Ecto neural progenitor cell (in vitro differentiated cells): Measurements from ENCODE around the gene SLCO2A1.

Source experiments
- DNase-seq: peaks from one replicate; pipeline ENCODE4 v3.0.0-alpha.2; 2018; ENCODE audit warnings: low spot score

The SLCO2A1 gene

GRCh38 chr3:134029734-134030378 is at the start of gene SLCO2A1:
SLCO2A1 (minus strand) TSS chr3:134029925; CDS start chr3:134029802, 123 bp downstream.
- peak; percentile 75 for DNase-seq

DNA sequence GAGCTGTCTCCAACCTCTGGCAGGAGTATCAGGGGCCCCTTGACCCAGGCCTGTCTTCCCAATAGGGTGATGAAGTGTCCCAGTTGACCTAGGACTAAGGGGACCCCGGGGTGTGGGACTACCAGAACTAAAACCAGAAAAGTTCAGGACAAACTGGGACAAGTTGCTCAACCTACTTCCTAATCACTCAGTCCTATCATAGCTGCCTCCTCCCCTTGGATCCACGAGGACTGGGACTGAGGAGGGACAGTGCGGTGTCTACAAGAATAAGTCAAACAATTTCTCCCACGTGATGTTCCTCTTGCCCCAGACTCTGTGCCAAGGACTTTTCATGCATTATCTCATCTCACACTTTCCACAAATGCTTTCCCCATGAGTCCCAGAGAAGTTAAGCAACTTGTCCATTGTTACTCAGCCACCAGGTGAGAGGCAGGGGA is 49.4 kb upstream of the SLCO2A1 start:
- DNase-seq, result no peak

- no peak for DNase-seq
Observed at GRCh38 chr3:134078169-134078831, 48.6 kb upstream of the SLCO2A1 start.

DNA sequence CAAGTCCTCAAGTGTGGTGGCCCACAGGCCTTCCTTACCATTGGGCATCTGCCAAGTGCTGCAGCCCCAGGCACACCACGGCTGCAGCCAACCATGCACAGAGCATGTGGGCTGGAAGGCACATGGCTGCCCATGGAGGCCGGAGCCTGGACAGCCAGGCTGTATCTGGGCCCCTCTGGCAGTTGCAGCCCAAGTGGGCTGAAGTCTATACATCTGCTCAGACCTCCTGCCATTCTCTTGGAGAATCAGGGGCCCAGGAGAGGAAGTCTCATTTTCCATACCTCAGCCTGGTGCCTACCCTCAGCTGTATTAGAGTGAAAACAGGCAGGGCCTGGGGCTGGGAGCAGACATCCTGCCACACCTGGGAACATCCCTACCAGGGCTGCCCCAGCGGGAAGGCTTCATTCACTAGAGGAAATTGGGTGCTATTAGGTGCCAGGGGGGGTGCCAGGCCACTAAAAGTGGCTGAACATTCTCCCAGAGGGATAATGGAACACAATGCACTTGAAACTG is 48.0 kb upstream of the SLCO2A1 start:
- no peak for DNase-seq

GRCh38 chr3:134076851-134077250 is 47.1 kb upstream of the SLCO2A1 start:
- DNase-seq, result peak; percentile 31

DNA sequence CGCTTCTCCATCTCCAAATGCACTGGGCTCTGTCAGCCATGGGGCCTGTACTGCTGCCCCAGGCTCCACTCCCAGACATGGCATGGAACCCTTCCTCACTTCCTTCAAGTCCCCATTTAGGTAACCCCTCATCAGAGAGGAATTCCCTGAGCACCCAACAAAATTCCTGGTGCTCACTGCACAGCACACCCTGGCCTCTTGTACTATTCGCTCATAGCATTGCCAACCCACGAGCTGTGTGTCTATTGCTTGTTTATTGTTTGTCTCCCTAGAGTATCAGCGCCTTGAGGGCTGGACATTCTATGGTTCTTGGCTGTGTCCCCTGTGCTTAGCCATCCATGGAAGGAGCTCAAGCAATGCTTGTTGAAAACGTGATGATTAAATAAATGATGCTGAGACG is 46.1 kb upstream of the SLCO2A1 start:
- DNase-seq, result no peak

GRCh38 chr3:134075568-134075825 is 45.8 kb upstream of the SLCO2A1 start:
- no peak for DNase-seq

DNA sequence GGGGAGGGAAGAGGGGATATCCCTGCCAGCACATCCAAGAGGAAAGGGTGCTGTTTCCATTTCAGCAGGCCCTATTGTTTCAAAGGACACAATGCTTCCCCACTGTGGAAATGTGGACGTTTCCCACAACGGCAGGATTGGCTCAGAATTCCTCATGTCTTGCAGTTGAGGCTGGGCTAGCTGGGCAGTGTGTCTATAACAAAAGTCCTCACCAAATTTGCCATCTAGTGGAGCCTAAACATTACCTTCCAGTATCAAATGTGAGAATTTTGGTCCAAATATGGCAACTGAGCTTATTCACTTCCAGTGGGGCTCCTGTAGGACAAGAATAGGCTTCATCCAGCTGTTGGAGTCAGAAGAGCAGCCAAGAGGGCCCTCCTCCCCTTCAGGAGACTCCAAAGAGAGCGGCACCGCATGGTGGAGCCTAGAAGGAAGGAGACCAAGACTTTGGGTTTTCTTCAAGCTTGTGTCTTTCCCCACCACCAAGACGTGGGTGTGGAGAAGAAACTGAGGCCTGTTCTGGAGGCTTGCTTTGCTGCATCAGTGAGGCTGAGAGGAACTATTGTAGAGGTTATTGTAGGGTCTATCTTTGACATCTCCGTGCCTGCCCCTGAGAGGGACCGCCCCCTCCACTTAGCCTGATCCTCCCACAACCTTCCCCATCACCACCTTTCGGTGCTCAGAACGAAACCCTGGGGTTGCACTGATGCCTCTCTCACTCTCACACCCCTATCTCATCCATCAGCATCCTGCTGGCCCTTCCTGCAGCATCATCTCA is 45.3 kb upstream of the SLCO2A1 start:
- DNase-seq, result no peak

- peak; percentile 36 for DNase-seq
Observed at GRCh38 chr3:134074001-134074789, 44.5 kb upstream of the SLCO2A1 start.

DNA sequence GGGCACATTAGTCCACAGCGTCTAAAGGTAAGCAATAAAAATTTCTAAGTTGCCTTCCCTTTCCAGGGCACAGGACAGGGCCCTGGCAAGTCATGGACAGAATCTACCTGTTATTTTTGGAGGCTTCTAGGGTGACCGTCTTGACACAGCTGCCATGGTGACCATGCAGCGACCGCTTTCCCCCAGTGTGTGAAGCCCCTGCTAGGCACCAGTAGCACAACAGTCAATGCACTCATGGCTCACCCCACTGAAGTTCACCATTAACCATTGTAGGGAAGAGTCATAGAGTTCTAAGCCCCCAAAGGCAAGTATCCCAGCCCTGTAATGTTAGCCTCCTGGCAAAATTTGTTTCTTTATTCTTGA is 43.8 kb upstream of the SLCO2A1 start:
- no peak for DNase-seq

GRCh38 chr3:134072881-134073582 is 43.3 kb upstream of the SLCO2A1 start:
- DNase-seq, result peak; percentile 28

- peak; percentile 5 for DNase-seq
Observed at GRCh38 chr3:134070281-134070680, 40.6 kb upstream of the SLCO2A1 start.

DNA sequence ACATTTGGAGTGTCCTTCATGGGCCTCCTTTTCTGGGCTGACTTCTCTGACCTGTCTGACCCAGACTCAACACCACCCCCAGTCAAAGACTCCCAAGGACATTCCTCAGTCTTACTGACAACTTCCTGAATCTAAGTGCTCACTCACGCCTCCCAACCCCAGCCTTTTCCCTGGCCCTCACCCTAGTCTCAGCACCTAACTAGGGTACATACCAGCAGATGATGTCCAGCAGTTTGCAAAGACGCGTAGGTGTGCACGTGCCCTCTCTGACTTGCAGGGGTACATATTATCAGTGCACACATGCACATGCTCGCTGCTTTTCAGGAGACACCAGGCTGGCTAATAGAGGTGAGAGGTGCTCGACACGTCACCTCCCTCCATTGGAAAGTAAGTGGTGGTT is 38.7 kb upstream of the SLCO2A1 start:
- peak; percentile 18 for DNase-seq

- peak; percentile 41 for DNase-seq
Observed at GRCh38 chr3:134067531-134068161, 37.9 kb upstream of the SLCO2A1 start.

DNA sequence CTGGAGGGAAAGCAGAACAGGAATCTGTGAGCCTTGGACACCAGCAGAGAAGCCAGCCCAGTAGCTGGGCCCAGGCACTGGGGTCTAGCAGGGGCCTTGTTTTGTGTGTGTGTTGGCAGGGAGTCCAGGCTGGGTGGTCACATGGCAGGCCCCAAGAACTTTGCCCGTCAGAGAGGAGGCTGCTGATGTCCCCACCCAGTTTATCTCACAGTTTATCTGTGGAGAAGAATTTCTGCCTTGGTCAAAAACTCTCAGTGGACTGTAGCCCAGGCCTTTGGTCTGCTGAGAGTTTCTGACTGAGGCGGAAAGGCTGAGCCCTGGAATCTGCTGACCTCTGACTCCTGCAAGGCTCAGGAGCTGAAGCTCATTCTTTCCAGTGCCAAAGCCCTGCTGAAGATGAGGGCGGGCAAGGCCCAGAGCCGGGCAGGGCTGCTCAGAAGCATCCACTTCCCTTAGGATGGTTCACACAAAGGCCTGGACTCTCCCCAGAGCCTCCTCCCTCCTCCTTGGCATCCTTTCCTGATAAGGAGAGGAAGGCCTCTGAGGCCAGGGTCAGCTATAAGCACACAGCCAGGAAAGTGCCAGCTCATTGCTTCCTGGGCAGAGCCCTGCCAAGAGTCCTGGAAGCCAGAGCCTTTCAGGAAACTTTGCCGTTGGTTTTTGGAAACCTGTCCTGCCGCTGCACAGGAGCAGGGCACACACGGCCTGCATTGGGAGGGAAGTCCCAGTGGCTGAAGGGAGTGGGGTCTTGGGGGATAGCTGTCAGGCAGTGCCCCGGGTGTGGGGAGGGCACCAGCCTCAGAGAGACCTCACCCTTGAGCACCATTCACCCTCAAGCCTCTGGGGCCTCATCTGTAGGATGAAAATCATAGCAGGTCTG is 37.2 kb upstream of the SLCO2A1 start:
- DNase-seq, result peak; percentile 48

DNA sequence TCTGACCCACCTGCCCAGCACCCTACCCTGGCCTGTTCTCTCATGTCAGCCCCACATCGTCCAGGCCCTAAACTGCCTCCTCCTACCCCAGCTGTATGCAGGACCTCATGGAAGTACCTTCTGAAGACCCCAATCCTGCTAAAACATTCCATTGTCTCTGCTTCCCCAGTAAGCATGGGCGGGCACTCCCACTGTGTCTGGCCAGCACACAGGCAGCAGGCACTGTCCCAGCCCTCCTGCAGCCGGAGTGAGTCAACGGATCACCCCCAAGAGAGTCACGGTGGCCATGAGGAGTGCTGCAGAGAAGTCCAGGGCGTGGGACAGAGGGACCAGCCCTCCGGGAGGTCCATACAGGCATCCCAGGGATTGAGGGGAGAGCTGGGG is 36.4 kb upstream of the SLCO2A1 start:
- no peak for DNase-seq

GRCh38 chr3:134065252-134066157 is 35.8 kb upstream of the SLCO2A1 start:
- DNase-seq, result peak; percentile 35

GRCh38 chr3:134064081-134064480 is 34.4 kb upstream of the SLCO2A1 start:
- peak; percentile 9 for DNase-seq

- peak; percentile 39 for DNase-seq
Observed at GRCh38 chr3:134061401-134061800, 31.7 kb upstream of the SLCO2A1 start.
